SK-N-SH treated with all-trans-retinoic acid at 6 μM for 48 hours (cell line): ENCODE data around the gene QSOX2.

Source experiments
- ATAC-seq: fragments of 200-7000 bp; cut with Tn5 transposase; 3 replicates; pipeline ENCODE4 v1.9.1; 2020; ENCODE audit warnings: mild to moderate bottlenecking, moderate library complexity
- ARNTL ChIP-seq: fragments of 450-650 bp; formaldehyde crosslinking; IDR thresholded peaks from 2 replicates; pipeline ENCODE4 v1.5.0; 2020; ENCODE audit warnings: low read depth, mild to moderate bottlenecking, moderate library complexity, borderline replicate concordance
- BACH2 ChIP-seq: fragments of 250-450 bp; sonication (Bioruptor Pico); IDR thresholded peaks from 2 replicates; pipeline ENCODE4 v1.9.0; 2021; ENCODE audit warnings: mild to moderate bottlenecking, borderline replicate concordance
- CREB5 ChIP-seq: fragments of 250-450 bp; sonication (Bioruptor Pico); IDR thresholded peaks from 2 replicates; pipeline ENCODE4 v1.5.1; 2020; ENCODE audit warnings: low read depth, mild to moderate bottlenecking, moderate library complexity
- CSDC2 ChIP-seq: fragments of 250-450 bp; sonication (Bioruptor Pico); IDR thresholded peaks from 2 replicates; pipeline ENCODE4 v1.5.0; 2020; ENCODE audit warnings: mild to moderate bottlenecking, moderate library complexity
- CSRNP3 ChIP-seq: fragments of 250-450 bp; sonication (Bioruptor Pico); IDR thresholded peaks from 2 replicates; pipeline ENCODE4 v1.5.1; 2021; ENCODE audit warnings: mild to moderate bottlenecking, moderate library complexity
- ESRRG ChIP-seq: fragments of 250-450 bp; sonication (Bioruptor Pico); IDR thresholded peaks from 2 replicates; pipeline ENCODE4 v1.6.1; 2021; ENCODE audit warnings: mild to moderate bottlenecking
- GLIS3 ChIP-seq: fragments of 250-450 bp; sonication (Bioruptor Pico); IDR thresholded peaks from 2 replicates; pipeline ENCODE4 v1.5.0; 2020; ENCODE audit warnings: mild to moderate bottlenecking, moderate library complexity
- ISL1 ChIP-seq: fragments of 250-450 bp; sonication (Bioruptor Pico); IDR thresholded peaks from 2 replicates; pipeline ENCODE4 v2.1.2; 2022; ENCODE audit warnings: mild to moderate bottlenecking, moderate library complexity
- OSR1 ChIP-seq: fragments of 250-450 bp; sonication (Bioruptor Pico); IDR thresholded peaks from 2 replicates; pipeline ENCODE4 v1.8.0; 2022; ENCODE audit warnings: moderate library complexity, mild to moderate bottlenecking, inconsistent platforms
- PATZ1 ChIP-seq: fragments of 250-450 bp; sonication (Bioruptor Pico); IDR thresholded peaks from 2 replicates; pipeline ENCODE4 v1.8.0; 2020; ENCODE audit warnings: mild to moderate bottlenecking, moderate library complexity, borderline replicate concordance
- POU6F1 ChIP-seq: fragments of 250-450 bp; sonication (Bioruptor Pico); IDR thresholded peaks from 2 replicates; pipeline ENCODE4 v1.8.0; 2021; ENCODE audit warnings: low read depth, mild to moderate bottlenecking, moderate library complexity, borderline replicate concordance
- PPARA ChIP-seq: fragments of 250-450 bp; sonication (Bioruptor Pico); IDR thresholded peaks from 2 replicates; pipeline ENCODE4 v1.5.0; 2020; ENCODE audit warnings: mild to moderate bottlenecking, borderline replicate concordance
- RARB ChIP-seq: fragments of 250-450 bp; sonication (Bioruptor Pico); IDR thresholded peaks from 2 replicates; pipeline ENCODE4 v1.8.0; 2021; ENCODE audit warnings: mild to moderate bottlenecking, moderate library complexity
- SNAI2 ChIP-seq: fragments of 250-450 bp; sonication (Bioruptor Pico); IDR thresholded peaks from 2 replicates; pipeline ENCODE4 v1.5.0; 2020; ENCODE audit warnings: mild to moderate bottlenecking, moderate library complexity
- TCF4 ChIP-seq: fragments of 250-450 bp; sonication (Bioruptor Pico); IDR thresholded peaks from 2 replicates; pipeline ENCODE4 v1.8.0; 2021; ENCODE audit warnings: mild to moderate bottlenecking, moderate library complexity, borderline replicate concordance
- TOX ChIP-seq: fragments of 250-450 bp; sonication (Bioruptor Pico); IDR thresholded peaks from 2 replicates; pipeline ENCODE4 v1.8.0; 2021; ENCODE audit warnings: mild to moderate bottlenecking, moderate library complexity, borderline replicate concordance
- ZC3H10 ChIP-seq: fragments of 250-450 bp; sonication (Bioruptor Pico); IDR thresholded peaks from 2 replicates; pipeline ENCODE4 v1.5.1; 2021; ENCODE audit warnings: mild to moderate bottlenecking, moderate library complexity
- ZFP3 ChIP-seq: fragments of 250-450 bp; sonication (Bioruptor Pico); IDR thresholded peaks from 2 replicates; pipeline ENCODE4 v1.5.0; 2020; ENCODE audit warnings: mild to moderate bottlenecking, moderate library complexity
- ZFP30 ChIP-seq: fragments of 450-650 bp; formaldehyde crosslinking; IDR thresholded peaks from 2 replicates; pipeline ENCODE4 v1.5.0; 2022; ENCODE audit warnings: mild to moderate bottlenecking, moderate library complexity
- ZNF70 ChIP-seq: fragments of 450-650 bp; formaldehyde crosslinking; IDR thresholded peaks from 2 replicates; pipeline ENCODE4 v1.5.0; 2020; ENCODE audit warnings: mild to moderate bottlenecking, moderate library complexity
- ZNF8 ChIP-seq: fragments of 450-650 bp; formaldehyde crosslinking; IDR thresholded peaks from 2 replicates; pipeline ENCODE4 v1.5.0; 2020; ENCODE audit warnings: mild to moderate bottlenecking, moderate library complexity

Gene QSOX2

GRCh38 chr9:136262671-136263178, 17.1 kb upstream of the QSOX2 start:
- no peak for ATAC-seq
- TF ChIP-seq ISL1 (no peak), GLIS3 (CRISPR knock-in tag) (no peak), ZC3H10 (CRISPR knock-in tag) (no peak), ZNF8 (no peak), CREB5 (no peak), ZNF70 (CRISPR knock-in tag) (no peak), ESRRG (no peak), OSR1 (CRISPR knock-in tag) (no peak), PPARA (CRISPR knock-in tag) (no peak), RARB (CRISPR knock-in tag) (no peak), CSRNP3 (CRISPR knock-in tag) (no peak), POU6F1 (CRISPR knock-in tag) (no peak), PATZ1 (CRISPR knock-in tag) (no peak), ZFP30 (CRISPR knock-in tag) (no peak), TCF4 (CRISPR knock-in tag) (no peak), ARNTL (CRISPR knock-in tag) (no peak)

- no peak for TF ChIP-seq CSDC2 (CRISPR knock-in tag)
- no peak for TF ChIP-seq ZC3H10 (CRISPR knock-in tag)
- no peak for TF ChIP-seq CREB5
- no peak for TF ChIP-seq RARB (CRISPR knock-in tag)
- TF ChIP-seq PPARA (CRISPR knock-in tag) = no peak
- ATAC-seq = no peak
Measured at GRCh38 chr9:136261686-136262430, 16.2 kb upstream of the QSOX2 start.

- no peak for ATAC-seq
- no peak for TF ChIP-seq BACH2 (CRISPR knock-in tag)
- TF ChIP-seq ZFP3 (CRISPR knock-in tag) = no peak
- no peak for TF ChIP-seq ZNF8
- TF ChIP-seq RARB (CRISPR knock-in tag) = no peak
- no peak for TF ChIP-seq CSDC2 (CRISPR knock-in tag)
- TF ChIP-seq CSRNP3 (CRISPR knock-in tag) = no peak
- TF ChIP-seq PPARA (CRISPR knock-in tag) = no peak
- no peak for TF ChIP-seq ZFP30 (CRISPR knock-in tag)
- no peak for TF ChIP-seq OSR1 (CRISPR knock-in tag)
- no peak for TF ChIP-seq ZC3H10 (CRISPR knock-in tag)
- TF ChIP-seq PATZ1 (CRISPR knock-in tag) = no peak
- TF ChIP-seq CREB5 = no peak
- TF ChIP-seq ARNTL (CRISPR knock-in tag) = no peak
- TF ChIP-seq SNAI2 (CRISPR knock-in tag) = no peak
- no peak for TF ChIP-seq ISL1
- no peak for TF ChIP-seq TOX (CRISPR knock-in tag)
- no peak for TF ChIP-seq GLIS3 (CRISPR knock-in tag)
- no peak for TF ChIP-seq TCF4 (CRISPR knock-in tag)
Measured at GRCh38 chr9:136260936-136261472, 15.4 kb upstream of the QSOX2 start.
